GM21723 (cell line): Measurements from ENCODE around the gene HSD17B7.

ENCODE experiments used
- ATAC-seq: cut with Tn5 transposase; IDR thresholded peaks from one replicate; pipeline ENCODE4 v1.9.1; 2021; ENCODE audit warnings: mild to moderate bottlenecking, moderate library complexity; ENCODE audit not compliant: unreplicated experiment

The HSD17B7 gene

GRCh38 chr1:162854245-162854882 lies 63.9 kb downstream of the HSD17B7 start:
- peak; percentile 79 for ATAC-seq

GRCh38 chr1:162855461-162856150 lies 65.1 kb downstream of the HSD17B7 start:
- no peak for ATAC-seq

- ATAC-seq = no peak
Measured at GRCh38 chr1:162856260-162856659, 65.8 kb downstream of the HSD17B7 start.

- no peak for ATAC-seq
Measured at GRCh38 chr1:162857850-162858249, 67.3 kb downstream of the HSD17B7 start.

GRCh38 chr1:162859191-162859590 lies 68.7 kb downstream of the HSD17B7 start:
- no peak for ATAC-seq

- no peak for ATAC-seq
Measured at GRCh38 chr1:162861101-162861500, 70.6 kb downstream of the HSD17B7 start, which contains the start of gene CCDC190. Gene CCDC190, minus strand, starts transcription at chr1:162861175. Its CDS starts 1,529 bp downstream, at chr1:162859646.

GRCh38 chr1:162861625-162862024 lies 71.1 kb downstream of the HSD17B7 start:
- ATAC-seq = no peak
